K562 (cell line): ENCODE measurements around the gene NAP1L1. TPM values are rescaled to one million over a fixed set of nuclear protein-coding genes. Genes with fewer than 3 reads are reported as not detected.

ENCODE experiments used
- ARID1B ChIP-seq: fragments of 450-650 bp; IDR thresholded peaks from 2 replicates; pipeline ENCODE4 v1.6.1; 2016; ENCODE audit warnings: antibody characterized with exemption, mild to moderate bottlenecking, inconsistent platforms
- ELK1 ChIP-seq: sonication (generic); formaldehyde crosslinking; IDR thresholded peaks from 2 replicates; pipeline ENCODE4 v1.8.1; 2022; ENCODE audit warnings: missing genetic modification reagents
- EP400 ChIP-seq: fragments of 450-650 bp; IDR thresholded peaks from 2 replicates; pipeline ENCODE4 v1.6.1; 2017; ENCODE audit warnings: antibody characterized with exemption, mild to moderate bottlenecking, moderate library complexity
- HDAC8 ChIP-seq: fragments of 450-650 bp; IDR thresholded peaks from 2 replicates; pipeline ENCODE4 v1.6.1; 2016; ENCODE audit warnings: mild to moderate bottlenecking, missing genetic modification characterization, moderate library complexity, missing compliant biosample characterization
- KAT2B ChIP-seq: IDR thresholded peaks from one replicate; pipeline ENCODE4 v1.6.1; 2012; ENCODE audit warnings: low read depth, mild to moderate bottlenecking, control low read depth, inconsistent platforms, low read length, moderate library complexity
- MAFF ChIP-seq: IDR thresholded peaks from 2 replicates; pipeline ENCODE4 v1.6.1; 2012; ENCODE audit warnings: low read length, improper control_type of control experiment
- POLR2A ChIP-seq: fragments of 450-650 bp; conservative IDR thresholded peaks from 2 replicates; pipeline ENCODE4 v1.6.1; 2016
- PRMT5 ChIP-seq: sonication (generic); formaldehyde crosslinking; IDR thresholded peaks from 2 replicates; pipeline ENCODE4 v1.5.0; 2020; ENCODE audit warnings: missing genetic modification reagents
- PTRF ChIP-seq: fragments of 450-650 bp; IDR thresholded peaks from 2 replicates; pipeline ENCODE4 v1.6.1; 2016; ENCODE audit warnings: mild to moderate bottlenecking, missing genetic modification characterization, missing compliant biosample characterization
- REST ChIP-seq, 2 experiments: fragments of 450-650 bp; formaldehyde crosslinking in 1 of 2; IDR thresholded peaks; 2 replicates each; pipeline versions ENCODE4 v1.4.0 to v1.6.1; 2014 to 2020; ENCODE audit warnings: mild to moderate bottlenecking in 2 of 2, borderline replicate concordance in 1 of 2, low read depth in 1 of 2
- SRF ChIP-seq, 2 experiments: fragments of 250-450, 450-650 bp in 1 of 2; sonication (Bioruptor Pico) in 1 of 2; sonication (generic) in 1 of 2; formaldehyde crosslinking; IDR thresholded peaks; 2 replicates each; pipeline versions ENCODE4 v1.5.0 to v1.5.1; 2020 to 2022; ENCODE audit warnings: mild to moderate bottlenecking in 1 of 2, missing genetic modification reagents in 1 of 2
- ZBTB34 ChIP-seq: fragments of 250-450 bp; sonication (Bioruptor Pico); IDR thresholded peaks from 2 replicates; pipeline ENCODE4 v1.8.0; 2021; ENCODE audit warnings: mild to moderate bottlenecking, moderate library complexity
- ZFP36 ChIP-seq: fragments of 150-350 bp; IDR thresholded peaks from 2 replicates; pipeline ENCODE4 v1.6.1; 2018; ENCODE audit warnings: low read length, low read depth; ENCODE audit not compliant: partially characterized antibody
- ZNF140 ChIP-seq: fragments of 250-450 bp; sonication (Bioruptor Pico); IDR thresholded peaks from 2 replicates; pipeline ENCODE4 v1.8.0; 2021; ENCODE audit warnings: moderate library complexity, mild to moderate bottlenecking, inconsistent platforms
- ZNF561 ChIP-seq: fragments of 450-650 bp; formaldehyde crosslinking; conservative IDR thresholded peaks from 2 replicates; pipeline ENCODE4 v1.4.0; 2020; ENCODE audit warnings: mild to moderate bottlenecking, moderate library complexity
- polyA plus RNA-seq, 8 experiments: library from polyadenylated mRNA; depleted of rRNA in 4 of 8; stranded (reverse) in 5 of 8; unstranded in 3 of 8; fragments of >200 nt; fragmentation: Nextera tagmentation in 2 of 8; fragmentation: Illumina TruSeq in 1 of 8; extraction: Ambion mirVana in 2 of 8; extraction: Trizol in 1 of 8; gene quantifications; 2 replicates each; pipeline versions ENCODE4 v1.2.1 to v1.2.3, GENCODE V29; 2011 to 2014; ENCODE audit warnings: inconsistent platforms in 1 of 8, missing spikeins in 1 of 8
- total RNA-seq, 7 experiments: library from RNA; depleted of rRNA in 6 of 7; stranded (reverse); fragments of >200 nt in 6 of 7; fragmentation: Illumina TruSeq in 2 of 7; extraction: Trizol in 2 of 7; gene quantifications; 2 replicates each; pipeline versions ENCODE4 v1.2.1 to v1.2.3, GENCODE V29; 2011 to 2021; ENCODE audit warnings: low replicate concordance in 1 of 7

The NAP1L1 gene
- total and polyA plus RNA-seq, 9 of the 15 experiments (the other 6 are each of a cell fraction or from before 2014, with no cell fraction given), result 287 to 747 (median 450) TPM

- TF ChIP-seq REST (IDR thresholded peaks at IDR 0.05; ENCODE audit: borderline replicate concordance) (no peak), REST (CRISPR knock-in tag; IDR thresholded peaks at IDR 0.05; ENCODE audit: low read depth) (no peak), PTRF (tag) (no peak), ZBTB34 (CRISPR knock-in tag) (no peak), MAFF (no peak), ZNF561 (CRISPR knock-in tag) (no peak), HDAC8 (tag) (no peak), ARID1B (0 out of 2 replicates have a peak, but pooled peaks have one; percentile 25), ZNF140 (CRISPR knock-in tag) (no peak), PRMT5 (CRISPR knock-in tag) (no peak), POLR2A (peak; percentile 41), SRF (CRISPR knock-in tag; IDR thresholded peaks at IDR 0.05) (0 out of 4 replicates have a peak, but pooled peaks of 1 of the 2 experiments have one; percentile 19), ELK1 (CRISPR knock-in tag) (no peak), ZFP36 (no peak), EP400 (peak; percentile 29; the same call in 1 of the 2 replicates), KAT2B (no peak)
Observed at GRCh38 chr12:76032043-76032981, 52.2 kb downstream of the NAP1L1 start (continued).
